Measurements from ENCODE around the gene PCSK7.
"Not testable (repeated sequence)": the region's sequence is repeated elsewhere in the genome, so short reads cannot be mapped to it uniquely, and the experiment has no call there.

PCSK7 gene

DNA sequence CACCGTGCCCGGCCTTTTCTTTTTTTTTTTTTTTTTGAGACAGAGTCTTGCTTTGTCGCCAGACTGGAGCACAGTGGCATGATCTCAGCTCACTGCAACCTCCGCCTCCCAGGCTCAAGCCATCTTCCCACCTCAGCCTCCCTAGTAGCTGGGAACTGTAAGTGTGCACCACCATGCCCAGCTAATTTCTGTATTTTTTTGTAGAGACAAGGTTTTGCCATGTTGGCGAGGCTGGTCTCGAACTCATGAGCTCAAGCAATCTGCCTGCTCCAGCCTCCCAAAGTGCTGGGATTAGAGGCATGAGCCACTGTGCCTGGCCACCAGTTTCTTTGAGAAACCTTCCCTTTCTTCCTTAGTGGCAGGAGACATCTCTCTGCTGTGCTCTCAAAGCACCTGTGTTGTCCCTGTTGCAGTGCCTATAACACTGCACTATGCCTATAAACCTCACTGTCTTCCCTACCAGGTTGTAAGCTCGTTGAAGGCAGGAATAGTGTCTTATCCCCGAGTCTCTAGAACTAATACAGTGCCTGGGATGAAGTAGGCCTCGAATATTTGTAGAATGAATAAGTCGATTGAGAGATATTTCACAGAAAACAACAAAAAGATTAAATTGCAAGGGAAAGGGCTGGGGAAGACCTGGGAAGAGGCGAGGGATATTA lies 19.0 kb downstream of the PCSK7 start:
- DNase-seq = no peak

DNA sequence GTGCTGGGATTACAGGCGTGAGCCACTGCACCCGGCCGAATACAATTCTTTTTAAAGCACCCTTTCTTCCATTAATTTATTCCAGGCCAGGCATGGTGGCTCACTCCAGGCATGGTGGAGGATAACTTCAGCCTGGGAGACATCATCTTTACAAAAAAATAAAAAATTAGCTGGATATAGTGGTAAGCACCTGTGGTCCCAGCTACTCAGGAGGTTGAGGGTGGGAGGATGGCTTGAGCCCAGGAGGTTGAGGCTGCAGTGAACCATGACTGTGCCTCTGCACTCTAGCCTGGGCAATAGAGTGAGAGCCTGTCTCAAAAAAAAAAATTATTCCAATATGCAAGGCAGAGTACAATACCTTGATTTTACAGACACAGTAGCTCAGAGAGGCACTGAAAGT lies 21.3 kb downstream of the PCSK7 start:
- DNase-seq = no peak

DNA sequence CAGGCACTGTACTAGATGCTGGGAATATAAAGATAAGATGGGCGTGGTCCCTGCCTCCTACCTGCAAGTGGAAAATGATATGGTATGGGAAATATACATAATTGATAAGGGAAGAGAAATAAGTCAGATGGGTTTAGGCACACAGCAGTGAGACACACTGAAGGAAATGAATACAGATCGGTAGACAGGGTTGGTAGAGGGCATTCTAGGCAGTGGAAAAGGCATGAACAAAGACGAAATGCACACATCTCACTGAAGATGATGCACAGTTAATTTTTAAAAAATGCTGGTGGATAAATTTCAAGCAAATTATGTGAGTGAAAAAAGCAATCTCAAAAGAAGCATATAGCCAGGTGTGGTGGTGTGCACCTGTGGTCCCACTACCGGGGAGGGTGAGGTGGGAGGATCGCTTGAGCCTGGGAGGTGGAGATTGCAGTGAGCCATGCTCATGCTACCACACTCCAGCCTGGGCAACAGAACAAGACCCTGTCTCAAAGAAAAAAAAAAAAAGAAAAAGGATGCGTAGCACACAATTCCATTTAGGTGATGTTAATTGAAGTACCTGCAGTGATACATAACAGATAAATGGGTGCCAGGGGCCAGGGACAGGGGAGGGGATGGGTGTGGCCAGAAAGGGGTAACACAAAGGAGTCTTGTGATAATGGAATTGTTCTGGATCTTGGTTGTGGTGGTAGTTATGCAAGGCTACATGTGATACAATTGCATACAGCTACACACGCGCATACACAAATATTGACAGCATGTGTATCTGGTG lies 22.3 kb downstream of the PCSK7 start:
- DNase-seq = not testable (repeated sequence)

DNA sequence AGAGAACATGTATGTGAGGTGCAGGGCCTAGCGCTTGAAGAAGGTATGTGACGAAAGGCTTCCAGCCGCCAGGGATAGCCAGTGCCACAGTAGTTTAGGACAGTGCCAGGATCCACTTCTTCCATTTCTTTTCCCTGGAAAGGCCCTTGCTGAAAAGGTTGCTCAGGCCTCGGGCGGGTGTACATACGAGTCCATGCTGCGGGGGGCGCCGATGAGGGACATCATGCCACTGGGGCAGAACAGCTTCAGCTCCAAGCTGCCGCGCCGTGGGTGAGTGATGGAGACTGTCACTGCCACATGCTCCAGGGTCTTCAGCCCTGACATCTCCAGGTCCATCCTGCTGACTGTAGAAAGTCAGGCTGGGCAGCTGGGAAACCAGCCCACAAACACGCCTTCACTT lies 23.2 kb downstream of the PCSK7 start:
- not testable (repeated sequence) for DNase-seq

DNA sequence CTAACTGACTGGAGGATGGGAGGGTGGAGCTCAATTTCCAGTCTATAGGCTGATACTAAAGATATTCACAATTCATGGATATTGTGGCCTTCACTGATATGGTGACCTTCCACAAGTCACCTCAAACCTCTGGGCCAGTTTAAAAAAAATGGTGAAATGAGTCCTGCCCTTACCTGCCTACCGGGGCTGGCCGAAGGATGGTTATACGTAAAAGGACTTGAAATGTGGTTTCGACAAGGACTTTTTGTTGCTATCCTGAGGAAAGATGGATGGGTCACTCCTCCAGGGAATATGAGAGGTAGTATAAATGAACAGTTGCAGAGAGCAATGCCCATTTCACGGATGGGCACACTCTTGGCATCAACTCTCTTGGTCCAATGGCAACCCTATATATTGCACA lies 24.4 kb downstream of the PCSK7 start:
- not testable (repeated sequence) for DNase-seq

DNA sequence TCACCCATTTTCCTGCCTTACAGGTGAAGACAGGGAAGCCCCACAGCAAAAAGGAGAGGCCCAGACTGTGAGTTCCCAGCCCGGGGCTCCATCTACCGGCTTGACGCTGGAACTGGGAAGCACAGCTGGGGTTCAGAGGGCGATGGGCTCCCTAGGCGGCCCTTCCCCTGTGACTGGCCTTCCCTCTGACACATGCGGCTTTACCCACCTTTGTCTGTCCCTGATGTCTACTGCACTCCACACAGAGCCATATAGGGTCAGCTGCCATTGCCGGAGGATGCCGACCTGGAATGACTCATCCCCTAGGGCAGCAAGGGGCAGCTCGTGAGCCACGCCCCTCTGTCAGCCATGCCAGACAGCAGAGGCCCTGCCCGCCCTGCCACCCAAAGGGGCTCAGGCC lies 25.0 kb downstream of the PCSK7 start:
- not testable (repeated sequence) for DNase-seq

DNA sequence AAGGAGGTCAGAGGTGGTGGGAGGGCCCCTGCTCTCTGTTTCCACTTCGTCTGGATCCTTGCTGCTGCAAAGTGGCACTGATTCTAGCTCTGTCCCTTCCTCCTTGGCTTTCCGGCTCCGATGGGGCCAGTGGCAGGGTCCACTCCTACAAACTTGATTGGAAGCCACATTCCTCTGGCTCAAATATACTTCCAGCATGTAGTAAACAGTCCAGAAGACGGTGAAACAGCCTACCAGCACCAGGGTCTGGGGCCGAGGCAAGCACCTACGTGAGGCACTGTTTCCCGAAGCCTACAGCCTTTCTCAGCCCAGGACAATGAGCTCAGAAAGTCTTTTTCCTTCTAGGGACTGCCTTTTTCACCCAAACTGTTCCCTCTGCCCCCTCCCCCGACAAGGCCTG lies 25.8 kb downstream of the PCSK7 start:
- not testable (repeated sequence) for DNase-seq

DNA sequence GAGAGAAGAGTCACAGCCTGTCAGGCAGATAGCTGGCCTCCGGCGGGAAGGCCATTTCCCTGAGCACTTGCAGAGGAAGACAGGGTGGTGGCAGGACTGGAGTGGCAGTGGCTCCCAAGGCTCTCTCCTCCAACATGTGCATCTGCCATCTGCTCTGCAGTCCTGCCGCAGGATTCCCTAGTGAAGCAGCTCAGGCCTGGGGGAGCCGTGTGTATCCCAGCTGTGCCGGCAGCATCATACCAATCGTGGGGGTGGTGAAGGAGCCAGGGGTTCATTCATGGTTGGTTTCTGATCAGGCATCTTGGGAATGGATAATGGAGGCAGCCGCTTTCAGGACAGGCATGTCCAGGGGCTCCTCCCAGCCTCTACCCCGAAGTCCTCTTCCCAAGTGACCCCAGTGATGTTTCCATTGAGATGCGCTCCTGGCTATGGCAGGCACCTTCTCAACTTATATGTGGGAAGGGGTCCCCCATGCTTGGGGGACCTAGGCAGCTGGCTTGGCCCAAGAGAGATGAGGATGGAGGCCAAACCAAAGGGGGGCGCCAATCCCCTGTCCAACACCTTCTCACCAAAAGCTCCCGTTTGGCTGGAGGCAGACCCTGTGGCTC lies 26.6 kb downstream of the PCSK7 start:
- DNase-seq = no peak

DNA sequence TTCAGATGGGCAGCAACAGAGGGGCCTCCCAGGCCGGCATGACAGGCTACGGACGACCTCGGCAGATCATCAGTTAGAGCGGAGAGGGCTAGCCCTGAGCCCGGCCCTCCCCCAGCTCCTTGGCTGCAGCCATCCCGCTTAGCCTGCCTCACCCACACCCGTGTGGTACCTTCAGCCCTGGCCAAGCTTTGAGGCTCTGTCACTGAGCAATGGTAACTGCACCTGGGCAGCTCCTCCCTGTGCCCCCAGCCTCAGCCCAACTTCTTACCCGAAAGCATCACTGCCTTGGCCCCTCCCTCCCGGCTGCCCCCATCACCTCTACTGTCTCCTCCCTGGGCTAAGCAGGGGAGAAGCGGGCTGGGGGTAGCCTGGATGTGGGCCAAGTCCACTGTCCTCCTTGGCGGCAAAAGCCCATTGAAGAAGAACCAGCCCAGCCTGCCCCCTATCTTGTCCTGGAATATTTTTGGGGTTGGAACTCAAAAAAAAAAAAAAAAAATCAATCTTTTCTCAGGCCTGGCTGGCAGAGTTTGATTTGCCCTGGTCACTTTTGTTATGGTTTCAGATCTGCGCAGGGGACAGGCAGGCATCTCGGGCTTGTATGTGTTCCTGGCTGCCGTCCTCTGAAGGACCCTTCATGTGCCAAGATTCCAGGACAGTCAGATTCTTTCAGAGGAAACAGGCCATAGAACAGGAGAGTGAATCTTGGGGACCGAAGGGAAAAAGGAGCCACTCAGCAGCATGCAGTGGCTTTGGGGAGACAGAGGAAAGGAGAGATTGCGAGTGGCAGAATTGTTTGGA lies 27.4 kb downstream of the PCSK7 start:
- no peak for DNase-seq

DNA sequence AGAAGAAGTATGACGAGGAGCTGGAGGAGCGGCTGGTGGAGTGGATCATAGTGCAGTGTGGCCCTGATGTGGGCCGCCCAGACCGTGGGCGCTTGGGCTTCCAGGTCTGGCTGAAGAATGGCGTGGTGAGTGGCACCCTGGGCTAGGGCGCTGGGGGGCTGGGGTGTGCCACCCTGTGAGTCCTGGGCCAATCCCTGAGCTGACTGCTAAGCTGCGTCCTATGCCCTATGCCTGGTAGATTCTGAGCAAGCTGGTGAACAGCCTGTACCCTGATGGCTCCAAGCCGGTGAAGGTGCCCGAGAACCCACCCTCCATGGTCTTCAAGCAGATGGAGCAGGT lies 28.8 kb downstream of the PCSK7 start:
- no peak for DNase-seq

DNA sequence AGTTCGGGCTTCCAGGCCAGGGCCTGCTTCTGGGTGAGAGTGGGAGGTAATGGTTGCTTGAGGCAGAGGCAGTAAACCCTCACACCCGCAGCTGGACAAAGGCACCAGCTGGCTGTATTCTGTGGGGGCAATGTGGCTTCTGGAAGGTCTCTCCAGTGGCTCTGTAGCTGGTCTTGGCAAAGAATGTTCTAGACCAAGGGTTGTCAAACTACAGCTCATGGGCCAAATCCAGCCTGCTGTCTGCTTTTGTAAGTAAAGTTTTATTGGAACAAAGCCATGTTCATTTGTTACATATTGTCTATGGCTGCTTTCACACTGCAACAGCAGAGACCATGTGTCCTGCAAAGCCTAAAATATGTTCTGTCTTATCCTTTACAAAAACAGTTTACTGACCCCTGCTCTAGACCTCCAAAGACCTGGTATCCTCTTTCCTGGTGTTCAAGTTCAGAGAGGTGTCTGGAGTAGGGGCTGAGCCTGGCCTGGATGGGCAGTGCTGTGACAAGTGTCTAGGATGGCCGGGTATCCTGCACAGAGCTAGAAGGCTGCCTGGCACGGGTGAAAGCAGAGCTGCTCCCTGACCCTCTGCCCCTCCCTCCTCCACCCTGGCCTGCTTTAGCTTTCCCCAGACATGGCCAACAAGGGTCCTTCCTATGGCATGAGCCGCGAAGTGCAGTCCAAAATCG lies 29.3 kb downstream of the PCSK7 start:
- no peak for DNase-seq

DNA sequence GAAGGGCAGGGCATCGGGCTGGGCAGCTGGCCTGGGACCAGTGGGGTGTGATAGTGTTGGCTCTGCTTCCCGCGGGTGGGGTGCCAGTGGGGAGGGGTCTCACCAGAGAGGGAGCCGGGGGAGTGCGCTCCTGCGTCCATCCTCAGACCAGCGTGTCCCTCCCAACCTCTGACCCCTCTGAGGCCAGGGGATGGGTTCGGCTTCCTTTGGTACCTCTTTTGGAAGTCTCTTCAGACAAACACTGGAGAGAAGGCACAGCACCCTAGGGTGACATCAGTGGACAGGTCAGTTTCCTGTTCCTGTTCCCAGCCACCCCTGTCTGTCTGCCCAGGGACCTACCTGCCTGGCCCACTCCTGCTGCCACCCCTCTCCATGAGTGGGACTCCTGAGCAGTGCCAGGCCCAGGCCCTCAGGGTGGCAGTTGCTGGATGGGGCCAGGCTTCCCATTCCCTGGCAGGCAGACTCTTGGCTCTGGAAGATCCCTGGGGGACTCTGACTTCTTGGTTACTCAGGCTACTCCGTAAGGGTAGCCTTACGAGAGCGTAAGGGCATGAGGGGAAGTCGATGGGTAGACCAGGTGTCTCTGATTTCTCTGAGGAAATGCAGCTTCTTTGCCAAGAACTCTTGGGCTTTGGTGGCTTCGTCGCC lies 30.1 kb downstream of the PCSK7 start:
- no peak for DNase-seq

DNA sequence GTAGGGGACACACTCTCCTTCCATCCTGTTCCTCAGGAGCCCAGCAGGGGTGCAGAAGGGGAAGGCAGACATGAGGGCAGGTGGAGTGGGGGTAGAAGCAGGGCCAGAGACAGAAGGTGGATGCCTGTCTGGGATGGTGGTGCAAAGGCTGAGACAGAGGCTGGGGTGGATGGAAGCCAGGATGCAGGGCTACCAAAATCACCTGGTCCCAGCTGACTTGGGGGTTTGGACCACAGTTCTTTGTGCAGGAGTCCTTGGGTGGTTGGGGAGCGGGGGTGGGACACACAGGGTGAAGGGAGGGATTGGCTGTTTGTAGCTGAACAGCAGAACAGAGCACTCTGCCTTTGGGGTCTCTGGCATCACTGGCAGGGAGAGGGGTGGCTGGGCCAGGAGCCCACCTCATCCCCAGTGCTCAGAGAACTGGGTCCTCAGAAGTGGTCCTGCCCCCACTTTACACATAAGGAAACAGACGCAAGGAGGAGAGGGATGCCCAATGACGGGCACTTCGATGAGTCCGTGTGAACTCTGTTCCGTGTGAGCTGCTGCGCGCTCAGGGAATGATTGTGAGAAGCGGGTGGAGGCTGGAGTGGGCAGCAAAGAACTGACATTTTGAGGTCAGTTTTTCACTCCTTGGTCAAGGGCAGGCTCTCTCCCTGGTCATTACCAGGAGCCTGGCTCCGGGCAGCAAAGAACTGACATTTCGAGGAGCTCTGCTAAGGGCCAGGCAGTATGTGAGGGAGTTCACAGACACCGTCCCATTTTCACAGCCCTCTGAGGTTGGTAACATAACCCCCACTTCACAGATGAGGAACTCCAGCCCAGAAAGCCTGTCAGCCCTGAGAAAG lies 30.8 kb downstream of the PCSK7 start:
- DNase-seq = no peak

DNA sequence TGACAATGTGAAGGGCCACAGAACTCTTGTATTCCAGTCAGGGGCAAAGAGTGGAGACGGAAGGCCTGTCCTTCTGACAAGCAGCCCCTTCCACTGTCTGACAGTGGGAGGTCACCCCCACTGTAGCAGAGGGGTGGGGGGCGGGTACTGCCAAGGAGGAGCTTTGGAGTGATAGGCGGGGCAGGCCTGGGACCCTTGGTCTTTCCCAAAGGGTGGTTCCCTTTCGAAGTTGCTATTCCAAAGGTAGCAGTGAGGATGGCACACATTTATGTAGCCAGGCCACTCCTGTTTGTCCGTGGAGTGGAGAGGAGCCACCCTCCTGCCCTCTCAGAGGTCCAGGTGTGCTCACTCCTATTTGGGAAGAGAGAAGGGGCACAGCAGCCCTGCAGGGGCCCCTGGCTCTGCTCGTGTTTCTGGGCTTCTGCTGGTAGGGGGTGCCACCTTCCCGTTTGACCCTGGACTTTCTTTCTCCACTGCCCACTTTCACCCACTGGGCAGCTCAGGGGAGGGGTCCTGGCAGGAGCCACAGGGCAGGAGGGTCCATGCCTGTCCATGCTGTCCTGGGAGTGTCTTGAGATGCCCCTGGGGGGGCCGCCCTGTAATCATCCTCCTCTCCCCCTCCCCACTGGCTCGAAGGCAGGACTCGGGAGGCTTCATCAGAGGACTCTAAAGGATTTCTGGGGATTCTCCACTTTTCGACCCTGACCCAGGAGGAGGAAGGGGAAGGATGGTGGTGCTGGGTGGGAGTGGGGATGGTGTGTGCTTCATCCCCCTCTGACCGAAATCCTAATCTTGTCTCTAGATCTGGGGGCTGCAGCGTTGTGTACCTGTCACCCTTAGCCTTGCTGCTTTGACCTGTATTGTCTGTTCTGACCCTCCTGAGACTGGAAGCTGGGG lies 31.7 kb downstream of the PCSK7 start:
- no peak for DNase-seq

DNA sequence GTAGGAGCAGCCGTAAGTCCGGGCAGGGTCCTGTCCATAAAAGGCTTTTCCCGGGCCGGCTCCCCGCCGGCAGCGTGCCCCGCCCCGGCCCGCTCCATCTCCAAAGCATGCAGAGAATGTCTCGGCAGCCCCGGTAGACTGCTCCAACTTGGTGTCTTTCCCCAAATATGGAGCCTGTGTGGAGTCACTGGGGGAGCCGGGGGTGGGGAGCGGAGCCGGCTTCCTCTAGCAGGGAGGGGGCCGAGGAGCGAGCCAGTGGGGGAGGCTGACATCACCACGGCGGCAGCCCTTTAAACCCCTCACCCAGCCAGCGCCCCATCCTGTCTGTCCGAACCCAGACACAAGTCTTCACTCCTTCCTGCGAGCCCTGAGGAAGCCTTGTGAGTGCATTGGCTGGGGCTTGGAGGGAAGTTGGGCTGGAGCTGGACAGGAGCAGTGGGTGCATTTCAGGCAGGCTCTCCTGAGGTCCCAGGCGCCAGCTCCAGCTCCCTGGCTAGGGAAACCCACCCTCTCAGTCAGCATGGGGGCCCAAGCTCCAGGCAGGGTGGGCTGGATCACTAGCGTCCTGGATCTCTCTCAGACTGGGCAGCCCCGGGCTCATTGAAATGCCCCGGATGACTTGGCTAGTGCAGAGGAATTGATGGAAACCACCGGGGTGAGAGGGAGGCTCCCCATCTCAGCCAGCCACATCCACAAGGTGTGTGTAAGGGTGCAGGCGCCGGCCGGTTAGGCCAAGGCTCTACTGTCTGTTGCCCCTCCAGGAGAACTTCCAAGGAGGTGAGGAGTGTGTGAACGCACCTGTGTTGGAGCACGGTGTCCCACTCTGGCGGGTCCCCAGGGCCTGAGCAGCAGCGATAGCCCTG lies 32.6 kb downstream of the PCSK7 start, which contains the start of gene TAGLN:
TAGLN (plus strand) TSS at position 318 of the 863 bp plus-strand sequence. CDS start 3,644 bp downstream, outside the sequence.
- DNase-seq = no peak

DNA sequence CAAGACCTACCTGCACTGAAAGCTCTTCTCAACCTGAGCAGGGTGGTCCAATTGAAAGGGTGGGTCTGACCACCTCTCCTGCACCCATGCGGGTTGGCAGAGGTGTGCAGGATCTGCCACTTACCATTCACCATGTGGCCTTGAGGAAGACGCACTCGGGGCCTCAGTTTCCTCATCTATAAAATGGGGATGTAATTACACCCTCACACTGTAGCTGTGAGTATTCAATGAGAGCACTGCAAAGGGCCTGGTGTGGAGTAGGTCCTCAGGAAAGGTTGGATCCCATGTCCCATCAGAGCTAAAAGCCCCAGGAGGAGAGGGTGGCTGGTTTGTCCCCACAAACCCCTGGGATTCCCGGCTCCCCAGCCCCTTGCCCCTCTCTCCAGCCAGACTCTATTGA lies 33.3 kb downstream of the PCSK7 start:
- DNase-seq = no peak

DNA sequence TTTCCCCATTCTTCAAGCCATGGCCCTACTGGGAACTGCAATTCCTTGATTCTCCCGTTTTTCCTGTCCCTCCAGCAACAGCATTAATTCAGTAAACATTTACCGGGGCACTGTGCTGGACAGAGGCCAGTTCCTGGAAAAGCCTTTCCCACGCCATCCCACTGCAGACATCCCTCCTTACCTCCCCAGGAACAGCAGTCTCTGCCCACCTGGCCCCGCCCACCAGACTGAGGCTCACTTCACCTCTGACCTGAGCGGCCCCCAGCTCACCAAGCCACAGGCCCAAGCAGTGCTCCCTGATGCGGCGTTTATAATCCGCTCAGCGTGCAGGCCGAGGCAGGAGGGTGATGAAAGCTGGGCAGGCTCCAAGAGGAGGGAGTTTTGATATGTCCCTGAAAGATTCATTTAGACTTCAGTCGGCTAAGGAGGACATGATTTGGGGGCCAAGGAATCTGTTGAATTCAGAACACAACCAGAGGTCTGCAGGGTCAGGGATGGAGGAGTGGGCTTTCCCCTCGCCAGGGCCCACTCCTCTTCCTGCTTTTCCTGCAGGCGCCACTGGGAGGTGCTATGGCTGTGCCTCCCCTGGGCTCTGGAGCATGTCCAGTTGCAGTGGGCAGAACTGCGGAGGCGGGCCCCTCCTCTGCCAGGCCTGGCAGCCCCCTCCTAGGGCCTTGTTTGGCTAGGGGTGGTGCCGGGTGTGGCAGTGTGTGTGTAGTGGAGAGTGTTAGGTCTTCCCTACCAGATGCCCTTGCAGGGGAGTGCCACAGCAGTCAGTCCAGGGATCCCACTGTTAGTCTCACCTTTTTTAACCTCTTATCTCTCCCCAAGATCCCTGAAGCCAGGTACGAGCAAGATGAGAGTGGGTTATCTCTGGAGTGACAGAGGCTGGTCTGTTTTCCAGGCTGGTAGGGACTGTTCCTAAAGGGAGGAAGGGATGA lies 34.1 kb downstream of the PCSK7 start:
- no peak for DNase-seq

DNA sequence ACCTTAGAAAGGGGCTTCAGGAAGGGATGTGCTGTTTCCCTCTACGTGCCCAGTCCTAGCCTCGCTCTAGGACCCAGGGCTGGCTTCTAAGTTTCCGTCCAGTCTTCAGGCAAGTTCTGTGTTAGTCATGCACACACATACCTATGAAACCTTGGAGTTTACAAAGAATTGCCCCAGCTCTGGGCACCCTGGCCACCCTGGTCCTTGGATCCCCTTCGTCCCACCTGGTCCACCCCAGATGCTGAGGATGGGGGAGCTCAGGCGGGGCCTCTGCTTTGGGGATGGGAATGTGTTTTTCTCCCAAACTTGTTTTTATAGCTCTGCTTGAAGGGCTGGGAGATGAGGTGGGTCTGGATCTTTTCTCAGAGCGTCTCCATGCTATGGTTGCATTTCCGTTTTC lies 34.9 kb downstream of the PCSK7 start:
- DNase-seq = no peak
